NK-92 treated with Interleukin-12 subunit alpha and Interleukin-12 subunit beta, amount 100 ng/mL, for 24 hours (cell line): Measurements from ENCODE around the gene SUPT3H.
"Not testable (repeated sequence)": the region's sequence is repeated elsewhere in the genome, so short reads cannot be mapped to it uniquely, and the experiment has no call there.

Experiments used
- DNase-seq: peaks from one replicate; lab custom pipeline; 2025; lab: John Stamatoyannopoulos, UW

Gene SUPT3H

DNA sequence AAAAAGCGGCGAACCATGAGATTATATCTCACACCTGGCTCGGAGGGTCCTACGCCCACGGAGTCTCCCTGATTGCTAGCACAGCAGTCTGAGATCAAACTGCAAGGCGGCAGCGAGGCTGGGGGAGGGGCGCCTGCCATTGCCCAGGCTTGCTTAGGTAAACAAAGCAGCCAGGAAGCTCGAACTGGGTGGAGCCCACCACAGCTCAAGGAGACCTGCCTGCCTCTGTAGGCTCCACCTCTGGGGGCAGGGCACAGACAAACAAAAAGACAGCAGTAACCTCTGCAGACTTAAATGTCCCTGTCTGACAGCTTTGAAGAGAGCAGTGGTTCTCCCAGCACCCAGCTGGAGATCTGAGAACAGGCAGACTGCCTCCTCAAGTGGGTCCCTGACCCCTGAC lies 201.4 kb downstream of the SUPT3H start:
- DNase-seq: not testable (repeated sequence)

GRCh38 chr6:45175272-45175671 lies 202.5 kb downstream of the SUPT3H start:
- DNase-seq: no peak

DNA sequence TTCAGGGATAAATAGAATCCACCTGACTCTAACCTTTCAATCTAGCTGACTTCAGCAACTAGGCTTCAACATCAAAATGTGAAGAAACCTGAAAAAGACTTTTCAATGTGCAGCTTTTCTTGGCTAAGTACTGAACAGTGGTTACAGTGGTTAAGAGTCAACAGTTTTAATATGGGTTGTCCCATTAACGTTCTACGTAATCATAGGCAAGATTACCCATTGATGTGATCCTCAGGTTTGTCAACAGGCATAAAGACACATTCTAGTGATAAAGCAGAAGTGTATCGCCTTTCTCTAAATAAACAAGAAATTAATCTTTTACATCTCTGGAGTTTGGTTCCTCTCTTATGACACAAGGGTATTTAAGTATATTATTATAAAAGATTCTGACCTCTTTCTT lies 203.7 kb downstream of the SUPT3H start:
- DNase-seq: no peak

DNA sequence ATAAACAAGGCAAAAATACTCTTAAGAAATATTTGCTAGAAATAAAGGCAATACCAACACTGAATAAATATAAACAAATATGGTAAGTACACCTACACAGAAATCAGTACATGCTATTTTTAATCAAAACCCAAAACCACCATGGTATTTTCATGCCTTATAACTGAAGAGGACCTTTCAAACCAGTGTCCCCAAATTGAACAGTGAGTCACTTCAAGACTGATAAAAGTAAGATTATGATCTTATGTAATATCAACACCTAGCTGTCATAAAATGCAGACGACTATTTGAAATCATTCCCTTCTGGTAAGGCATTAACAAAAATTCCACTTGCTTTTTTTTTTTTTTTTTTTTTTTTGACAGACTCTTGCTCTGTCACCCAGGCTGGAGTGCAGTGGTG lies 206.4 kb downstream of the SUPT3H start:
- DNase-seq: no peak

GRCh38 chr6:45170309-45170708 lies 207.4 kb downstream of the SUPT3H start:
- DNase-seq: no peak

DNA sequence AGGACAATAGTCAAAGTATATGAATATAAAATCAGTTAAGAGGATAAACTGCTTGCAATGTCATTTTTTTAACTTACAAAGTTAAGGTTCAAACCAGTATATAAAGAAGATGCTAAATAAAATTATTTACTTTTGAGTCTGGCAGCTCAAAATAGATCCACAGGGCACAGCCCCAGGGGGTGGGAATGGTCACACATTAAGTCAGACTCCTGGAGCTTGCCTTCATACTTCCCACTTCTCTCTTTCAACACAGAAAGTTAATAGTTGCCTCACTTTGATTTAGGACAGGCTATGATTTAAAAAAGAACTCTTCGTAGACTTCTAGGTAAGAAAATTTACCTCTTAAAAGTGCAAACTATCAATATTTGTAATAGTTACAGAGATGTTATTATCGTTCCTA lies 207.9 kb downstream of the SUPT3H start:
- no peak for DNase-seq

GRCh38 chr6:45163952-45164766 lies 213.6 kb downstream of the SUPT3H start:
- DNase-seq: no peak

DNA sequence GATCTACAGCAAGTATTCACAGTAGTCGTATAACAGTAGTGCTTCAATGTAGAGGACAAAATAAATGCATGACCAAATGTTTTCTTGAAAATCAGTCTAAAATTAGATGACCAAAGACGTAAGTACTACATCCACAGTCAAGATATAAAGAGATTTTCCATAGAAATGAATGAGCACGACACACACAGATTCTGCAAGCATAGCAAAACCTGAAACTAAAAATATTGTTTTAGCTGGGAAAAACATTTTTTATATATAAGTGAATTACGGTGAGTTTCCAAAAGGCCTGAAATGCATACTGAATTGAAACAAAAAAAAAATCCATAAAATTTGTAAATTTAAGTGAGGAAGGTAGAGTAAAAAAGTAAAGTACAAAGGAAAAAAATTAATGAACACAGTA lies 217.4 kb downstream of the SUPT3H start:
- DNase-seq: no peak

DNA sequence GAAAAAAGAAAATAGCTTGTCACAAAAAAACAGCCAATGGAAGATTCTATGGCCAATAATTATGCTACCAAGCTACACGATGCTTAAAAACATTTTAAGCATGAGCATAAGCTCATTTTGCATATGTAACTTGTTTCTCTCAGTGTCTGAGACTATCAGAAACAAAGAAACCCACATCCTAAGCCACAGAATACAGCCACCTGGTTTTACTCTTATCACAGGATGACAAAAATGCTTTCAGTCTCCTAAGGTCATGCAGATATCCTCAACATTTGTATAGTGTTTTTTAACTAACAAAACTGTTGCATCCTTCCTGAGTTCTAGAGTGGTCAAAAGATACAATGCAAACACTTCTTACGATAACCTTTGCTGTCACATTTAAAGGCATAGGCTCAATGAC lies 221.7 kb downstream of the SUPT3H start:
- no peak for DNase-seq

DNA sequence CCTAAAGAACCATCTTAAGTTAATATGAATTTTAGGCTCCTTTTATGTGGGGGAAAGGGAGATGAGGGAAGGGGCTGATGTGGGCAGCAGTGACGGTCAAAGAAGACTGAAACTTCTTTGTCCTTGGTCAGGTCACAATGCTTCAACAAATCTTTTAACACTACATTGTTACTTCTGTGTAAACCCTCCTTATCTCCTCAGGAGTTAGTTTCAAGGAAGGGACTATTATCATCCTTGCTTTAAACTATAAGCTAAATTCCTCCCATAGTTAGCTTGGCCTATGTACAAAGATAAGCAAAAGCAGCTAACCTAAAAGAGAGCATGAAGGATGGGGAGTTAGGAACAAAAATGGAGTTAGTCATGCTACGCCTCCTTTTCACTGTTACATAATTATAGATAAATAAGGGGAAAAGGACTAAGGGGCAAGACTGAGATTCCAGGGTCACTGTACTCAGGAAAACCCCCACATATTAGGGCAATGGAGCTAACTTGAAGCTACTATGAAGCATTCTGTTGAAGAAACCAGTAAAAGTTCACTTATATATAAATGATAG lies 222.3 kb downstream of the SUPT3H start:
- DNase-seq: no peak

GRCh38 chr6:45154679-45155078 lies 223.1 kb downstream of the SUPT3H start:
- DNase-seq: no peak

DNA sequence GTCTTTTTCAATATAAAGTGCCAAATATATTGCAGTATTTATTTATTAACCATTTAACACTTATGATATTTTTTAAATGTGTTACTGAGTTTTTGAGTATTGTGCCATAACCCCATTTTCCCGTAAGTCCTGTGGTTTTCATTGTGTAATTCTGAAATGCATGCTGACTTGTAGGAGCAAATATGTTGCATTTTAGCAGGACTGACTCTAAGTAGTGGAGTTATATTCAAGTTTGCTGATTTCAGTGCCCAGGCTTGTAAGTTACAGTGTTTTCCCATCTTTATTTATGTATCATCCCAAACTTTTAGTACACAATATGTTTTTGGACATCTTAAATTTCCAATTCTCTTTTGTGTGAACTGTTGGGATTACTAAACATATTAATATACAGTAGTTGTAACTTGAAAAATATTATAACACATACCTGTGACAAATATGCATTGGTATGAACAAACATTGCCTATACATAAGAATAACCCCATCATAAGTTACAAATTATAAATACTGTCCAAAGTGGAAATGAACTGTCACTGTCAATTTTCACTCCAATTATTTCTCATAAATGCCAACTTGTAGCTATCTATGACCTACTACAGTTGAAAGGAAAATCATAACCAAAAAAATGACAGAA lies 228.9 kb downstream of the SUPT3H start:
- no peak for DNase-seq

GRCh38 chr6:45148278-45148677 lies 229.5 kb downstream of the SUPT3H start:
- DNase-seq: no peak

GRCh38 chr6:45145658-45146057 lies 232.1 kb downstream of the SUPT3H start:
- DNase-seq: not testable (repeated sequence)

GRCh38 chr6:45138765-45139164 lies 239.0 kb downstream of the SUPT3H start:
- DNase-seq: no peak

GRCh38 chr6:45136495-45136894 lies 241.2 kb downstream of the SUPT3H start:
- DNase-seq: no peak

- DNase-seq: no peak
These were observed 245.0 kb downstream of the SUPT3H start for GRCh38 chr6:45132658-45133294.

DNA sequence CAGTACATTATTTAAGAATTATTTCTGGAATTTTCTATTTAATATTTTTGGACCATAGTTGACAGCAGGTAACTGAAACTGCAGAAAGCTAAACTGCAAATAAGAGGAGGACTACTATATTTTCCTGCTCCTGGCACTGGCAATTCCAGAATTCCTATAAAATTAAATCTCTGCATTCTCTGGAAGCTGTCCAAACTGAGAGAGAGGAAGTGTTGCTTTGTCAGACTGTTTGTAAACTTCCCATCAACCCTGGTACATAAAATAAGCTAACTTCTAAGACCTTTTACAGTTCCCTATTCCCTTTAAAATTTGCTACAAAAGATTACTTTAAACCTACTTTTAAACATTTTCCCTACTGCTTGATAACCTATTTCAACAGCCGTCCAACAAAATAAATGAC lies 245.7 kb downstream of the SUPT3H start:
- DNase-seq: no peak

GRCh38 chr6:45129051-45129450 lies 248.7 kb downstream of the SUPT3H start:
- DNase-seq: no peak

DNA sequence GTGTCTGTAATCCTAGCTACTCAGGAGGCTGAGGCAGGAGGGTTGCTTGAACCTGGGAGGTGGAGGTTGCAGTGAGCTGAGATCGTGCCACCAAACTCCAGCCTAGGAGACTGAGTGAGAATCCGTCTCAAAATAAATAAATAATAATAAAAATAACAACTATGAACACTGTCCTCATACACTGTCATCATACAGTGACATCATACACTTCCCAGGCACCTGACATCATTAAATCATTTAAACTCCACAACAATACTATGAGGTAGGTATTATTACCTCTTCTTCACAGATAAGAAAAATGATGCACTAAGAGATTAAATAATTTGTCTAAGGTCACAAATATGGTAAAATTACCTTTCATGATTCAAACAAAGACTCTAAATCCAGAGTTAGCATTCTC lies 250.5 kb downstream of the SUPT3H start:
- no peak for DNase-seq

- no peak for DNase-seq
These were observed 251.7 kb downstream of the SUPT3H start for GRCh38 chr6:45126033-45126432.

- DNase-seq: no peak
These were observed 254.7 kb downstream of the SUPT3H start for GRCh38 chr6:45123023-45123422.

- no peak for DNase-seq
These were observed 259.0 kb downstream of the SUPT3H start for GRCh38 chr6:45118754-45119153.
